Stomach (tissue), 9 donors: ENCODE results near the gene NRP2. TPM values are rescaled to one million over a fixed set of nuclear protein-coding genes. Genes with fewer than 3 reads are reported as not detected.

Source experiments
- DNase-seq, 2 donors: peaks; one replicate each; pipeline versions ENCODE4 v3.0.0 to v3.0.0-alpha.2; 2013 to 2019
- H3K27ac ChIP-seq, 5 donors: fragments of 200-600 bp in 4 of 5; sonication (generic) in 4 of 5; one replicate each; pipeline ENCODE4 v1.5.1; 2013 to 2019; ENCODE audit warnings: mild to moderate bottlenecking in 1 of 5, moderate library complexity in 1 of 5
- H3K27me3 ChIP-seq, 3 donors: fragments of 200-600 bp; sonication (generic); one replicate each; pipeline ENCODE4 v1.5.1; 2017 to 2019; ENCODE audit warnings: mixed run types in 1 of 3
- H3K36me3 ChIP-seq, 4 donors: fragments of 200-600 bp; sonication (generic); 1 replicate in 3 of 4; 2 replicates in 1 of 4; pipeline ENCODE4 v1.5.1; 2016 to 2019
- H3K4me1 ChIP-seq, 4 donors: fragments of 200-600 bp; sonication (generic); one replicate each; pipeline ENCODE4 v1.5.1; 2016 to 2019
- H3K4me3 ChIP-seq, 4 donors: fragments of 200-600 bp; sonication (generic) in 3 of 4; one replicate each; pipeline ENCODE4 v1.5.1; 2016 to 2019; ENCODE audit warnings: mild to moderate bottlenecking in 1 of 4
- H3K9me3 ChIP-seq, 4 donors: fragments of 200-600 bp; sonication (generic); one replicate each; pipeline ENCODE4 v1.5.1; 2016 to 2019
- EP300 ChIP-seq: sonication (generic); formaldehyde crosslinking; IDR thresholded peaks from one replicate; pipeline ENCODE4 v1.6.1; 2017; ENCODE audit warnings: antibody characterized with exemption
- POLR2A ChIP-seq, 4 donors: fragments of 450-650 bp; IDR thresholded peaks; one replicate each; pipeline ENCODE4 v1.6.1; 2016; ENCODE audit warnings: antibody characterized with exemption in 4 of 4, control low read depth in 2 of 4, mild to moderate bottlenecking in 1 of 4, moderate library complexity in 1 of 4
- POLR2AphosphoS5 ChIP-seq, 3 donors: sonication (generic); formaldehyde crosslinking; IDR thresholded peaks; one replicate each; pipeline ENCODE4 v1.6.1; 2016; ENCODE audit warnings: antibody characterized with exemption in 3 of 3
- WGBS, 5 donors: extraction: QIAGEN DNeasy Blood & Tissue Kit in 3 of 5; methylation state at CpG; one replicate each; pipeline versions ENCODE4 v1.1.5 to v1.1.7; 2013 to 2018; 5-methylcytosine and 5-hydroxymethylcytosine counted together
- intact Hi-C: fragments of 100-400 bp; cut with DNase I; formaldehyde crosslinking; loops from one replicate; pipeline ENCODE4 v1.15.1; 2023; ENCODE audit warnings: low total_unique reads
- polyA plus RNA-seq, 3 donors: library from polyadenylated mRNA; stranded (reverse); fragments of 200-250 nt; gene quantifications; one replicate each; pipeline ENCODE4 v1.2.3, GENCODE V29; 2013
- total RNA-seq, 5 donors: library from RNA; depleted of rRNA; stranded (reverse); fragments of >200 nt; gene quantifications; one replicate each; pipeline versions ENCODE4 v1.1.0 to v1.2.3, GENCODE V29; 2014 to 2016
- TF ChIP-seq, protein P1 (sequence below), 7 experiments: fragments of 450-650 bp in 4 of 7; fragments of 200-600 bp in 3 of 7; sonication (generic) in 3 of 7; IDR thresholded peaks; one replicate each; pipeline ENCODE4 v1.5.1; 2016 to 2019; ENCODE audit warnings: antibody characterized with exemption in 7 of 7, control low read depth in 2 of 7, mild to moderate bottlenecking in 1 of 7
- donor health status: healthy with polysubstance abuse.
- donor health status: Bipolar disorder and iron deficiency.
- donor health status: healthy.

The NRP2 gene
- total and polyA plus RNA-seq, 8 donors, result 0.92 to 166 (median 31.6) TPM

DNA sequence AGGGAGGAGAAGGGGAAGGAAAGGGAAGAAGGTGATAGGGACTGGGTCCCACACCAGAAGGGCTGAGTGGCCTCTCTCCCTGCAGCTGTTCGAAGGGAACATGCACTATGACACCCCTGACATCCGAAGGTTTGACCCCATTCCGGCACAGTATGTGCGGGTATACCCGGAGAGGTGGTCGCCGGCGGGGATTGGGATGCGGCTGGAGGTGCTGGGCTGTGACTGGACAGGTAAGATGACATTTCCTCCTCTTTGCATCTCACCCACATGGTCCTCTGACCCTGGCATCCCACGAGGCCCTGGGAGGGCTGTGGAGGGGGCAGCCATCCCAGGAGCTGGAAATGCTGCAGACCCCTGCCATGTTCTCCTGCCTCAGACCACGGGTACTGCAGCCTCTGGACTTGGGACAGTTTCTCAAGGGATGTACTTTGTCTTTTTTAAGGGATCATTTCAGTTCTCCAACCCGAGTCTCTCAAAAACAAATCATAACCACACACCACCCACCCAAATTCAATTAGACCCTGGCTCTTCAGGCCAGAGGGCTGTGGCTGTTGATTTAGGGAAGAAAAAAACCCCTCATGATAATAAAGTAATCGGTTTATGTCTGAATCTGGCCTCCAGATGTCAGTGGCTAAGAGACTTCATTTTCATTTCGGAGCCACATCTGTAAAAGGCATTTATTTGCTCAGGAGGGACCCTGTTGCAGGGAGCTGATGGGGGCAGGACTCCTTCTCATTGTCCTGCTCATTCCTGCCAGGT lies 63.5 kb downstream of the NRP2 start:
- TF ChIP-seq, protein P1, sequence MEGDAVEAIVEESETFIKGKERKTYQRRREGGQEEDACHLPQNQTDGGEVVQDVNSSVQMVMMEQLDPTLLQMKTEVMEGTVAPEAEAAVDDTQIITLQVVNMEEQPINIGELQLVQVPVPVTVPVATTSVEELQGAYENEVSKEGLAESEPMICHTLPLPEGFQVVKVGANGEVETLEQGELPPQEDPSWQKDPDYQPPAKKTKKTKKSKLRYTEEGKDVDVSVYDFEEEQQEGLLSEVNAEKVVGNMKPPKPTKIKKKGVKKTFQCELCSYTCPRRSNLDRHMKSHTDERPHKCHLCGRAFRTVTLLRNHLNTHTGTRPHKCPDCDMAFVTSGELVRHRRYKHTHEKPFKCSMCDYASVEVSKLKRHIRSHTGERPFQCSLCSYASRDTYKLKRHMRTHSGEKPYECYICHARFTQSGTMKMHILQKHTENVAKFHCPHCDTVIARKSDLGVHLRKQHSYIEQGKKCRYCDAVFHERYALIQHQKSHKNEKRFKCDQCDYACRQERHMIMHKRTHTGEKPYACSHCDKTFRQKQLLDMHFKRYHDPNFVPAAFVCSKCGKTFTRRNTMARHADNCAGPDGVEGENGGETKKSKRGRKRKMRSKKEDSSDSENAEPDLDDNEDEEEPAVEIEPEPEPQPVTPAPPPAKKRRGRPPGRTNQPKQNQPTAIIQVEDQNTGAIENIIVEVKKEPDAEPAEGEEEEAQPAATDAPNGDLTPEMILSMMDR (IDR thresholded peaks at IDR 0.05), result no peak
- TF ChIP-seq POLR2A (IDR thresholded peaks at IDR 0.05) (no peak), EP300 (no peak), POLR2AphosphoS5 (IDR thresholded peaks at IDR 0.05) (no peak)
- no peak for DNase-seq
- Histone ChIP-seq H3K9me3 (no peaks in the 10 kb centered on the region), H3K4me3 (no peak overlapping the region), H3K27me3 (no peaks in the 10 kb centered on the region), H3K27ac (peak overlapping the region in 3 of 5 donors; percentile 48 to 82 (median 54)), H3K4me1 (peaks cover 0 to 45% (median 15%) of the 10 kb centered on the region in 4 donors), H3K36me3 (peaks cover 23 to 94% (median 81%) of the 10 kb centered on the region in 4 donors)
- intact Hi-C loops, result no loop called here
- WGBS, 5 donors, result 84 to 89% (median 88%) methylated on average over 14 of the region's 14 CpGs

DNA sequence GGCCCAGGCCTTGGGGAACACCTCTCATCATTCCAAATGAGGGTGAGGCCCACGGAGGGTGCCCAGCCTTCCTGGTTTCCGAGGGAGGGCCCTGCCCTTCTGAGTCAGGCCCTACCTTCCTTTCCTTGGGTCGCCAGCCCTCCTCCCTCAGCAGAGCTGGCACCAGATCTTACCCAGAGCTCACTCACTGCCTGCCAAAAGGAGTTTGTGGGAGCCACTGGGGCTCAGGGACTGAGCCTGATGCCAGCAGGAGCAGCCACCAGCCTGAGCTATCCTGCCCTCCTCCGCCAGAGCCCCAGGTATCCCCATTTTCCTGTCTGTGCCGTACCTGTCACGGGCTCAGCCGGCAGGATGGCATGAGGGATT lies 64.1 kb downstream of the NRP2 start:
- no peaks in the 10 kb centered on the region for H3K27me3 ChIP-seq
- peaks cover 0 to 47% (median 15%) of the 10 kb centered on the region in 4 donors for H3K4me1 ChIP-seq
- 48 to 76% (median 68%) methylated on average over 7 of the region's 7 CpGs for WGBS, 5 donors
- peak overlapping the region in 4 of 5 donors; percentile 48 to 82 (median 54) for H3K27ac ChIP-seq
- TF ChIP-seq, protein P1 (IDR thresholded peaks at IDR 0.05), result no peak
- peak in 2 of 3 donors; percentile 44 to 64 for TF ChIP-seq POLR2AphosphoS5 (IDR thresholded peaks at IDR 0.05)
- peaks cover 19 to 91% (median 76%) of the 10 kb centered on the region in 4 donors for H3K36me3 ChIP-seq
- no peak overlapping the region for H3K4me3 ChIP-seq
- H3K9me3 ChIP-seq, result no peaks in the 10 kb centered on the region
- peak; percentile 63 to 70 for DNase-seq
- intact Hi-C loops, result no loop called here

DNA sequence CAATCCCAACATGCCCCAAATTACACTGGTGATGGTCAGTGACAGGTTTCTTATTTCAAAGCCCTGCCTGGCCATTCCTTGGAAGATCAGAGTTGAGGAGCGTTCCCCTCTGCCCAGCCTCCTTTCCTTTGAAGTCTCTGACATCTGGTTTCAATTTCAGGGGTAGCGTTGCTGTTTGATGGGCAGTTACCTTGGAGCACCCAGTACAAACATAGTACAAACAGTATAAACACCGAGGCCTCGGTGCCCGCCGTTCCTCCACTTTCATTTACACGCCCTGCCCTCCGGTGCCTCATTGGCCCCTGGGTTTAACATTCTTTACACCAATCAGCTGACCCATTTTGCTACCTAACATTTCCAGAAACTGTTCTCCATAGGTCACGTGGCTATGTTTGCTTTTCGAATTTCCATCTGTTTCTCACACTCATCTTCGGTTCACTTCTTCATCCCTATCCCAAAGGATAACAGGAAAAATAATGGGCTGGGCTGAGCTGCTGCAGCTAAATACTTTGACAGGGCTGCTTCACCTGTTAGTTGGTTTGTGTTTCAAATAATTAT lies 65.6 kb downstream of the NRP2 start:
- peak overlapping the region in 4 of 5 donors; percentile 32 to 82 (median 42) for H3K27ac ChIP-seq
- H3K27me3 ChIP-seq, result no peaks in the 10 kb centered on the region
- DNase-seq, result peak in 1 of 2 donors; percentile 57
- H3K4me3 ChIP-seq, result no peak overlapping the region
- H3K9me3 ChIP-seq, result no peaks in the 10 kb centered on the region
- TF ChIP-seq POLR2A (IDR thresholded peaks at IDR 0.05) (no peak), POLR2AphosphoS5 (IDR thresholded peaks at IDR 0.05) (peak in 1 of 3 donors; percentile 10)
- WGBS, 5 donors, result 50 to 80% (median 62%) methylated on average over 10 to 11 of the region's 11 CpGs
- peaks cover 10 to 91% (median 74%) of the 10 kb centered on the region in 4 donors for H3K36me3 ChIP-seq
- H3K4me1 ChIP-seq, result peaks cover 0 to 61% (median 21%) of the 10 kb centered on the region in 4 donors
- intact Hi-C loops, result no loop called here

DNA sequence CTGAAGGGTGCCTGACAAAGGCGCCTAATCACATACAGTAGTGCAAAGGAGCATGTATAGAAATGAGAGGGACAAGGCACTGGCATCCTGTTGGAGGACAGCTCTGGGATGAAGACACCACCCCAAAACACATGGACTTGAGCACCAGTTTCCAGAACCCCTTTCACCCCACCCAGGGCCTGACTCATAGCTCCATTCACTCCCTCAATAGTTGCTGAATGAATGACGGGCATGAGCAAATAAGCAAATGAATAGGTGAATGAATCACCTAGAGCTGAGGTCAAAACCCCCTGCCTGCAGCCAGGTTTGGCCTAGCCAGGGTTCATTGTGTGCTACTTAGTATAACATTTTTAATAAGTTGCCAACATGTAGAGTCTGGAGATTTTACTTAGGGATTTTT lies 66.3 kb downstream of the NRP2 start:
- Histone ChIP-seq H3K4me3 (no peak overlapping the region), H3K36me3 (peaks cover 10 to 90% (median 72%) of the 10 kb centered on the region in 4 donors), H3K9me3 (no peaks in the 10 kb centered on the region), H3K27me3 (no peaks in the 10 kb centered on the region), H3K27ac (peak overlapping the region in 4 of 5 donors; percentile 32 to 82 (median 42)), H3K4me1 (peaks cover 0 to 64% (median 23%) of the 10 kb centered on the region in 4 donors)
- intact Hi-C loops, result no loop called here
- peak in 1 of 3 donors; percentile 33 for TF ChIP-seq POLR2AphosphoS5 (IDR thresholded peaks at IDR 0.05)
- no peak for TF ChIP-seq EP300
- peak in 1 of 2 donors; percentile 69 for DNase-seq
- 60 to 73% (median 68%) methylated on average over 2 of the region's 2 CpGs for WGBS, 5 donors

DNA sequence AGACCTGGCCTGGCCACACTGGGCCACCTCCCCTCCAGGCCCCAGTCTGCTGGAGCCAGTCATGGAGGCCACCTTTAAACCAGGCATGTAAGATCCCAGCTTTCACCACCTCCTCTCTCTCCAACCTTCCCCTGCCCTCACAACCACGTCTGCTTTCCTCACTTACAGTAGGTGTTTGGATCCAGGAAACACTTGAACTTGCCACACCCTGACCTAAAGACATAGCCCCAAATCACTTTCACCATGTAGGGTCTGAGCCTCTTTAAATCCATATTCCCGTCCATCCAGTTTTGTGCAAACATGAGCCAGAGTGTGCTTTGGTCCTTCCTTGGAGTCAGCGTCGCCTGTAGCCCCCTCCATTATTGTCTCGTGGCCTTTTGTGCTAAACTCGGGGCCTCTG lies 66.8 kb downstream of the NRP2 start:
- TF ChIP-seq POLR2A (IDR thresholded peaks at IDR 0.05) (no peak), POLR2AphosphoS5 (IDR thresholded peaks at IDR 0.05) (no peak), EP300 (no peak)
- TF ChIP-seq, protein P1 (IDR thresholded peaks at IDR 0.05), result no peak
- H3K36me3 ChIP-seq, result peaks cover 10 to 85% (median 69%) of the 10 kb centered on the region in 4 donors

More for the DNA sequence above, 66.8 kb downstream of the NRP2 start:
- H3K9me3 ChIP-seq, result no peaks in the 10 kb centered on the region
- H3K27ac ChIP-seq, result peak overlapping the region in 3 of 5 donors; percentile 36 to 82 (median 48)
- WGBS, 5 donors, result 73 to 85% (median 77%) methylated on average over 6 of the region's 6 CpGs
- no peak overlapping the region for H3K4me3 ChIP-seq
- intact Hi-C loops, result no loop called here
- DNase-seq, result no peak
- peaks cover 0 to 68% (median 26%) of the 10 kb centered on the region in 4 donors for H3K4me1 ChIP-seq
- no peaks in the 10 kb centered on the region for H3K27me3 ChIP-seq
